ENCODE data around the gene CHN1.

DNA sequence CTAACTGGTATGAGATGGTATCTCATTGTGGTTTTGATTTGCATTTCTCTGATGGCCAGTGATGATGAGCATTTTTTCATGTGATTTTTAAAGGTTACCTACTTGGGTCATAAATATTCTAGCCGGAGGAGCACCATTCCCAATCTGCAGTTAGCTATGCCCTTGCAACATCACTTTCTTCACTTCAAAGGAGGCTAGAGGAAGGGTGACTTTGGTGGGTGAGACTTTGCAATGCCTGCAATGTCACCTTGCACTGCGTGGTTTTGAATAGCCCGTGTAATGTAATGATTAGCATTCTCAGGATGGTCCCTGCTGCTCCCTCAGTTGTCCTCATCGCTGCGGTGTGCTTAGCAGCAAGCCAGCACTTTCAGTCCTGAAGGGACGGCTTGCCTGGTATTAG is 184.8 kb downstream of the CHN1 start:
- TF ChIP-seq, protein P1, sequence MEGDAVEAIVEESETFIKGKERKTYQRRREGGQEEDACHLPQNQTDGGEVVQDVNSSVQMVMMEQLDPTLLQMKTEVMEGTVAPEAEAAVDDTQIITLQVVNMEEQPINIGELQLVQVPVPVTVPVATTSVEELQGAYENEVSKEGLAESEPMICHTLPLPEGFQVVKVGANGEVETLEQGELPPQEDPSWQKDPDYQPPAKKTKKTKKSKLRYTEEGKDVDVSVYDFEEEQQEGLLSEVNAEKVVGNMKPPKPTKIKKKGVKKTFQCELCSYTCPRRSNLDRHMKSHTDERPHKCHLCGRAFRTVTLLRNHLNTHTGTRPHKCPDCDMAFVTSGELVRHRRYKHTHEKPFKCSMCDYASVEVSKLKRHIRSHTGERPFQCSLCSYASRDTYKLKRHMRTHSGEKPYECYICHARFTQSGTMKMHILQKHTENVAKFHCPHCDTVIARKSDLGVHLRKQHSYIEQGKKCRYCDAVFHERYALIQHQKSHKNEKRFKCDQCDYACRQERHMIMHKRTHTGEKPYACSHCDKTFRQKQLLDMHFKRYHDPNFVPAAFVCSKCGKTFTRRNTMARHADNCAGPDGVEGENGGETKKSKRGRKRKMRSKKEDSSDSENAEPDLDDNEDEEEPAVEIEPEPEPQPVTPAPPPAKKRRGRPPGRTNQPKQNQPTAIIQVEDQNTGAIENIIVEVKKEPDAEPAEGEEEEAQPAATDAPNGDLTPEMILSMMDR (IDR thresholded peaks at IDR 0.05) = no peak
- TF ChIP-seq EP300 (IDR thresholded peaks at IDR 0.05) (no peak), POLR2AphosphoS5 (IDR thresholded peaks at IDR 0.05) (no peak)

Data from sigmoid colon (tissue), 4 donors.